ENCODE measurements around the gene CCDC188.

DNA sequence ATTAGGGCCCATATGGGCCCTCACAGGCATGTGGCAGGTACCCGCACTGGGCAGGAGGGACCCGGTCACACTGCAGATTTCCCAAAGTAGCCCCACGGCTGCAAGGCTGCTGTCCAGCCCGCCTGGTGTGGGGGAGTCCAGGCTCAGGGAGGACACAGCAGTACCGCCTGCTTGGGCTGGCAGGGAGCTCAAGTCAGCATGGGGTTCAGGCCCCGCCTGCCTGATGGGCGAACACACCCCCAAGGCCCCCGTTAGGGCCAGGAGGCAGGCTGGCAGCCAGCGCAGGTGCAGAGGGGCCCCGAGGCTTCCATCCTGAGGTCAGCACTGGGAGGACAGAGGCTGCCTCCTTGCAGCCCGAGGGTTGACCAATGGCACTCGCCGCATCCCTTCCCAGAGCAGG is 13.7 kb downstream of the CCDC188 start:
- TF ChIP-seq, protein P1, sequence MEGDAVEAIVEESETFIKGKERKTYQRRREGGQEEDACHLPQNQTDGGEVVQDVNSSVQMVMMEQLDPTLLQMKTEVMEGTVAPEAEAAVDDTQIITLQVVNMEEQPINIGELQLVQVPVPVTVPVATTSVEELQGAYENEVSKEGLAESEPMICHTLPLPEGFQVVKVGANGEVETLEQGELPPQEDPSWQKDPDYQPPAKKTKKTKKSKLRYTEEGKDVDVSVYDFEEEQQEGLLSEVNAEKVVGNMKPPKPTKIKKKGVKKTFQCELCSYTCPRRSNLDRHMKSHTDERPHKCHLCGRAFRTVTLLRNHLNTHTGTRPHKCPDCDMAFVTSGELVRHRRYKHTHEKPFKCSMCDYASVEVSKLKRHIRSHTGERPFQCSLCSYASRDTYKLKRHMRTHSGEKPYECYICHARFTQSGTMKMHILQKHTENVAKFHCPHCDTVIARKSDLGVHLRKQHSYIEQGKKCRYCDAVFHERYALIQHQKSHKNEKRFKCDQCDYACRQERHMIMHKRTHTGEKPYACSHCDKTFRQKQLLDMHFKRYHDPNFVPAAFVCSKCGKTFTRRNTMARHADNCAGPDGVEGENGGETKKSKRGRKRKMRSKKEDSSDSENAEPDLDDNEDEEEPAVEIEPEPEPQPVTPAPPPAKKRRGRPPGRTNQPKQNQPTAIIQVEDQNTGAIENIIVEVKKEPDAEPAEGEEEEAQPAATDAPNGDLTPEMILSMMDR (IDR thresholded peaks at IDR 0.05; ENCODE audit: low read depth, low read length) = no peak
- no peak for TF ChIP-seq EZH2phosphoT487 (IDR thresholded peaks at IDR 0.05; ENCODE audit: low read depth)
